Testis (tissue), 3 donors: Measurements from ENCODE around the gene ACADVL. TPM values are rescaled to one million over a fixed set of nuclear protein-coding genes. Genes with fewer than 3 reads are reported as not detected.

Experiments used
- DNase-seq: peaks from one replicate; pipeline ENCODE4 v3.0.0-alpha.2; 2019
- H3K27ac ChIP-seq, 2 donors: fragments of 200-600 bp; sonication (generic); one replicate each; pipeline ENCODE4 v1.5.1; 2019
- H3K27me3 ChIP-seq: fragments of 200-600 bp; sonication (generic); one replicate; pipeline ENCODE4 v1.5.1; 2019
- H3K36me3 ChIP-seq: fragments of 200-600 bp; sonication (generic); one replicate; pipeline ENCODE4 v1.5.1; 2017; ENCODE audit warnings: low read depth; ENCODE audit errors: missing control alignments
- H3K4me1 ChIP-seq: fragments of 200-600 bp; sonication (generic); one replicate; pipeline ENCODE4 v1.5.1; 2019
- H3K4me3 ChIP-seq, 2 donors: fragments of 200-600 bp; sonication (generic); one replicate each; pipeline ENCODE4 v1.5.1; 2017 to 2019
- H3K9me3 ChIP-seq: fragments of 200-600 bp; sonication (generic); one replicate; pipeline ENCODE4 v1.5.1; 2017
- POLR2A ChIP-seq: fragments of 450-650 bp; IDR thresholded peaks from one replicate; pipeline ENCODE4 v1.6.1; 2017; ENCODE audit warnings: antibody characterized with exemption, mild to moderate bottlenecking, moderate library complexity
- WGBS, 2 donors: methylation state at CpG; one replicate each; pipeline ENCODE4 v1.1.5; 2018; 5-methylcytosine and 5-hydroxymethylcytosine counted together
- intact Hi-C: fragments of 100-400 bp; cut with DNase I; formaldehyde crosslinking; loops from one replicate; pipeline ENCODE4 v1.15.1; 2023; ENCODE audit warnings: low total_unique reads
- polyA plus RNA-seq: library from polyadenylated mRNA; stranded (reverse); fragments of 350-450 nt; fragmentation: Illumina TruSeq; extraction: RNeasy Lipid Tissue Mini Kit (QIAGEN cat#74804); gene quantifications from one replicate; pipeline ENCODE4 v1.2.3, GENCODE V29; 2014; ENCODE audit warnings: low read depth, low replicate concordance; ENCODE audit not compliant: insufficient read depth
- total RNA-seq, 2 donors: library from RNA; depleted of rRNA; stranded (reverse); fragments of >200 nt; gene quantifications; one replicate each; pipeline ENCODE4 v1.2.3, GENCODE V29; 2016
- TF ChIP-seq, protein P1 (sequence below), 3 experiments: fragments of 450-650 bp in 2 of 3; fragments of 200-600 bp in 1 of 3; sonication (generic) in 1 of 3; IDR thresholded peaks; one replicate each; pipeline ENCODE4 v1.5.1; 2016 to 2019; ENCODE audit warnings: antibody characterized with exemption in 3 of 3, mild to moderate bottlenecking in 2 of 3, moderate library complexity in 1 of 3

Gene ACADVL
- total and polyA plus RNA-seq, 3 donors from 2014 or later: 298 to 458 (median 334) TPM

GRCh38 chr17:7240375-7240774, 20.6 kb downstream of the ACADVL start:
- H3K36me3 ChIP-seq: no peaks in the 10 kb centered on the region
- H3K9me3 ChIP-seq: no peaks in the 10 kb centered on the region
- intact Hi-C loops: no loop called here
- peaks cover 34% of the 10 kb centered on the region for H3K4me1 ChIP-seq
- no peak for DNase-seq
- no peaks in the 10 kb centered on the region for H3K27me3 ChIP-seq
- no peak overlapping the region for H3K4me3 ChIP-seq
- H3K27ac ChIP-seq: peak overlapping the region; percentile 92 to 98
- 56 to 58% methylated on average over 4 of the region's 4 CpGs for WGBS, 2 donors
- TF ChIP-seq POLR2A: no peak
- TF ChIP-seq, protein P1, sequence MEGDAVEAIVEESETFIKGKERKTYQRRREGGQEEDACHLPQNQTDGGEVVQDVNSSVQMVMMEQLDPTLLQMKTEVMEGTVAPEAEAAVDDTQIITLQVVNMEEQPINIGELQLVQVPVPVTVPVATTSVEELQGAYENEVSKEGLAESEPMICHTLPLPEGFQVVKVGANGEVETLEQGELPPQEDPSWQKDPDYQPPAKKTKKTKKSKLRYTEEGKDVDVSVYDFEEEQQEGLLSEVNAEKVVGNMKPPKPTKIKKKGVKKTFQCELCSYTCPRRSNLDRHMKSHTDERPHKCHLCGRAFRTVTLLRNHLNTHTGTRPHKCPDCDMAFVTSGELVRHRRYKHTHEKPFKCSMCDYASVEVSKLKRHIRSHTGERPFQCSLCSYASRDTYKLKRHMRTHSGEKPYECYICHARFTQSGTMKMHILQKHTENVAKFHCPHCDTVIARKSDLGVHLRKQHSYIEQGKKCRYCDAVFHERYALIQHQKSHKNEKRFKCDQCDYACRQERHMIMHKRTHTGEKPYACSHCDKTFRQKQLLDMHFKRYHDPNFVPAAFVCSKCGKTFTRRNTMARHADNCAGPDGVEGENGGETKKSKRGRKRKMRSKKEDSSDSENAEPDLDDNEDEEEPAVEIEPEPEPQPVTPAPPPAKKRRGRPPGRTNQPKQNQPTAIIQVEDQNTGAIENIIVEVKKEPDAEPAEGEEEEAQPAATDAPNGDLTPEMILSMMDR (IDR thresholded peaks at IDR 0.05): no peak

DNA sequence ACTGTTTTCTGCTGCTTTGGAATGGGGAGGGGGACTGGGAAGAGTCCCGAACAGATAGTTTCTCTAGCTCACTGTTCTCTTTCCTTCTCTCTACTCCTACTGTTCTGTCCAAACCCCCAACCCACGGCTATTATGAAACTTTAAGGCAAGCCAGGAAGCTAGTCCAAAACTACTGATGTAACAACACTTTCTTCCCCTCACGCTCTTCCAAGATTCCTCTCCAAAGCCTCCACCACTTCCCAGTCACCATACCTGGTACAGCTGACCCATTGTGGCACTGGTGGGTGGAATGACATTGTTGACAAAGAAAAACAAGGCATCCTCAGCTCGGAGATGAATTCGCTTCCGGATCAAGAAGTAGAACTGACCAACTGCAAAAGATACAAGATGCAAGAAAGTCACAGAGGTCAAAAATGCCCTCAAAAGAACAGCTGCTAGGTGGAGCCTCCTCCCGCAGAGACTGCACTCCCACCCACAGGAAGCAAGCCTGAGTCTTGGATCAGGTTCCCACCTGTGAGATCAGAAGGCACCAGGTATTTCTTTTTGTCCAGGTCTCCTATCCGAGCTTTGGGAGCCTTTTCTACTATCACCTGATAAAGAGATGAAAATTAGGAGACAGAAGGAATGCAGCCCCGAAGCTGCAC, 21.5 kb downstream of the ACADVL start:
- DNase-seq: no peak
- Histone ChIP-seq H3K27ac (peak overlapping the region; percentile 92 to 98), H3K4me1 (peaks cover 33% of the 10 kb centered on the region), H3K9me3 (no peaks in the 10 kb centered on the region), H3K4me3 (peak overlapping the region; percentile 69 to 85), H3K36me3 (no peaks in the 10 kb centered on the region), H3K27me3 (no peaks in the 10 kb centered on the region)
- 15 to 16% methylated on average over 9 of the region's 9 CpGs for WGBS, 2 donors
- TF ChIP-seq, protein P1 (IDR thresholded peaks at IDR 0.05): no peak
- no peak for TF ChIP-seq POLR2A
- intact Hi-C loops: no loop called here

DNA sequence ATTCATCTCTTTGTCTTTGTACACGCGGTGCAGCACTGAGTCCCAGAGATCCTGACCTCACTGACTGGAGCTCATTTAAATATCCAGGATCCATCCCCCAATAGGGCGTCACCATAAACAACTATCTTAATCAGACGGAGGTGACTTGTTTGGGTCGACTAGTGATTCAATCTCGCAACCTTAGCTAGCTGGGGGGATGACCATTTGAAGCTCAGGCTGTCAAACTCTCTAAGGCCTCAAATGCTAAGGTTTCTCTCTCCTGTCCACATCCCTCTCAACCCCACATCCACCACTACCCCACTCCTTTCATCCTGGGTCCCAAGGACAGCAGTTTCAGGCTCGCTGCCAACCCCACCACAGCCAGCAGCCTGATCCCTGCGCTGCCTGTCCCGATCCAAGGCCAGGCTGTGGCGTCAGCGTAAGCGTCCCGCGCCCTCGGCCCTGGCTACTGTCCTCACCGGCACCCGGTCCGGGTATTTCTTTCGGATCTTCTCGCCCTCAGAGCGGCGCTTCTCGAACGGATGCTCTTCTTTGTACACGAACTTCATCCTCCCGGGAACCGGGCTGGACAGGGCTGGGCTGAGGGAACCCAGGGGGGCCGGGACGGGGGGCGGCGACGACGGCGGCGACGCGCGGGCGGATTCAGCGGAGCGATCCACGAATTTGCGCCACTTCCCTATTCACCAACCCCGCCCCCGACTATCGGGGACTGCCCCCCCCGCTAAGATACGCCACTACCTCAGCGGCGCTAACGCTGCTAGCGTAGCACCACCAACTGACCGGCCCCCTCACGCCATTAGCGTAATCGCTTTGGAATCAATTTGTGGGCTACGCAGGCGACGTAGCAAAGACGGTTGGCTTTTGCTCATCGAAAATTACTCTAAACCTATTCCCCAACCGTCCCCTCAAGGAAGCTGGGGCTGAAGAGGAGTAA, 22.3 kb downstream of the ACADVL start, which contains the start of gene GABARAP:
TSS of gene GABARAP (minus strand) at position 667 of the 934 bp plus-strand sequence. CDS start at position 548, 119 bp downstream.
- intact Hi-C loops: no loop called here
- TF ChIP-seq POLR2A: peak; percentile 12
- TF ChIP-seq, protein P1 (IDR thresholded peaks at IDR 0.05): peak in 1 of 3 experiments; percentile 8
- H3K4me1 ChIP-seq: peaks cover 27% of the 10 kb centered on the region
- H3K27me3 ChIP-seq: no peaks in the 10 kb centered on the region
- no peaks in the 10 kb centered on the region for H3K9me3 ChIP-seq
- DNase-seq: peak; percentile 96
- WGBS, 2 donors: 0 to 1% methylated on average over 37 to 62 of the region's 62 CpGs
- H3K36me3 ChIP-seq: no peaks in the 10 kb centered on the region
- H3K27ac ChIP-seq: peak within 1 kb of the TSS; percentile 92 to 98
- H3K4me3 ChIP-seq: peak within 1 kb of the TSS; percentile 69 to 85

- no peaks in the 10 kb centered on the region for H3K9me3 ChIP-seq
- intact Hi-C loops: no loop called here
- no peaks in the 10 kb centered on the region for H3K27me3 ChIP-seq
- H3K4me1 ChIP-seq: peaks cover 21% of the 10 kb centered on the region
- DNase-seq: peak; percentile 98
- no peaks in the 10 kb centered on the region for H3K36me3 ChIP-seq
- TF ChIP-seq, protein P1 (IDR thresholded peaks at IDR 0.05): peak in 1 of 3 experiments; percentile 4
- peak; percentile 43 for TF ChIP-seq POLR2A
- H3K27ac ChIP-seq: peak overlapping the region; percentile 92 to 98
- H3K4me3 ChIP-seq: peak overlapping the region; percentile 69 to 85
- 1% methylated on average over 49 of the region's 49 CpGs for WGBS, 2 donors
Measured at GRCh38 chr17:7242717-7243452, 23.1 kb downstream of the ACADVL start.
